Measurements from ENCODE around the gene RAD54L.
"Not testable (repeated sequence)": the region's sequence is repeated elsewhere in the genome, so short reads cannot be mapped to it uniquely, and the experiment has no call there.

Gene RAD54L

DNA sequence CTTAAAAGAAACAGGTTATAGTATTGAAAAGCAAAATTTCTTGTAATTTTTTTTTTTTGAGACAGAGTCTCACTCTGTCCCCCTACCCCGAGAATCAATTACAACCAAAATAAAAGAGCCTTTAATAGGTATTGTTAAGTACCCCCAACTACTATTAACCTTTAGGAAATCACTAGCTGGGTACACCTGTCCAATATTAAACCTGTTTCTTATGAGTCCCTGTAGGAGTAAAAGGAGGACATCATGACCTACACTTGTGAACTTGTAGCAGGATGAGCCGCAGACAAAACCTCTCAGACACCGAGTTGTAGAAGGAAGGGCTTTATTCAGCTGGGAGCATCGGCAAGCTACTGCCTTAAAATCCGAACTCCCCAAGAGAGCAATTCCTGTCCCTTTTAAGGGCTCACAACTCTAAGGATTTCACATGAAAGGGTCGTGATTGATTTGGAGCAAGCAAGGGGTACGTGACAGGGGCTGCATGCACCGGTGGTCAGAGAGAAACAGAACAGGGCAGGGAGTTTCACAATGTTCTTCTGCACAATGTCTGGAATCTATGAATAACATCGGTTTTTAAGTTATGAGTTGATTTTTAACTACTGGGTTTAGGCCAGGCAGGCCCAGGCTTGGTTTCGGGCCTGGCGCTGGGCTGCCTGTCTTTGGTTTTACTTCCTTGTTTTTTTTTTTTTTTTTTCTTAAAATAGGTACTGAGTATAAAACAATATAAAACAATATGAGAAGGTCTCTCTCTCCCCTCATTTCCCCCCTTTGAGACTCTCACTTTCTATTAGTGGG lies 77.9 kb downstream of the RAD54L start:
- FAIRE-seq = not testable (repeated sequence)
